ENCODE data around the gene FGFRL1. TPM values are rescaled to one million over a fixed set of nuclear protein-coding genes. Genes with fewer than 3 reads are reported as not detected.
A peak's percentile ranks its signal among the peaks of the same experiment; 100 is the strongest.

FGFRL1 gene
- total and polyA plus RNA-seq, 2 donors, result 1.7 to 6.2 TPM

DNA sequence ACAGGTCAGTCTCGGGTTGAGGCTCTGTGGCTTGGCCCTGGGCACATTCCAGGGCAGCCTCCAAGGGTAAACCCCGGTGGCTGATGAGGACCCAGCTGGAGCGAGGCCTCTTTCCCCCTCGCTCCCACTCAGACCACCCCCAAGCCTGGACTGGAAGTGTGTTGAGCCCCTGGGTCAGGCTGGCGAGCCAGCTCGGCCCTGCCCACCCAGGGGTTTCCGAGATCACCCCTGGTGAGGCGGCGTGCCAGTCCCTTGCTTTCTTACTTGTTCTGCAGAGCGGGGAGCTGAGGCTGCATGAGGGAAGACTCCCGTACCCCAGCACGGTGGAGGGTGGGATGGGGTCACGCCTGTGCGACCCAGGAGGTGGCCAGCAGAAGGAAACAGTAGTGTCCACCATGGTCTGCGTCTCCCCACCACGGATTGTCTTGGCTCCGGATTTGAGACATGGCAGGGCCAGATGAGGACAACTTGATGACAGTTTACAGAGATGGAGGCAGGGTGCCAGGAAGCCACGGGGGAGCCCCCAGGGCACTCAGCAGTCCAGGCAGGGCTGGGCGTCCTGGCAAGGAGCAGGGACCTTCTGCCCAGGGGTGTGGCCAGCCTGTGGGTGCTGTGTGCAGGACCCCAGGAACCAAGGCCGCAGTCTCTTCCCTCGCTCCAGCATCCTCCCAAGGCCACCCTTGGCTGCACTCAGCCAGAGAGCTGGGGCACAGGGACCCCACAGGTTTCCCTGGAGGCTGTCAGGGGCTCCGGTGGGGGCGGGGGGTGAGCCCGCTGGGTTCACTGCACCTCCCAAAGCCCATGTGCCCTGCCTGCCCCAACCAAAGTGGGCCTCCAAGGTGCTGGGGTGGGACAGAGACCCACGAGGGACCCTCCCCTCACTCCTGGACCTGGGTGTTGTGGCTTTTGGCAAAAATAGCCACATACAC lies 6.6 kb upstream of the FGFRL1 start:
- Histone ChIP-seq H3K4me1 (ENCODE audit: control insufficient read depth in 2 of 2, insufficient read depth in 2 of 2, low read length in 2 of 2) (peaks cover 10 to 13% of the 10 kb centered on the region in 2 donors), H3K27me3 (ENCODE audit: control insufficient read depth in 2 of 2, insufficient read depth in 1 of 2, low read length in 1 of 2) (peaks cover 74 to 92% of the 10 kb centered on the region in 2 donors), H3K27ac (ENCODE audit: low read depth in 1 of 2, low read length in 1 of 2) (no peak overlapping the region), H3K4me3 (ENCODE audit: low read length in 2 of 2) (no peak overlapping the region), H3K36me3 (ENCODE audit: control insufficient read depth in 2 of 2, insufficient read depth in 2 of 2, low read length in 1 of 2) (no peaks in the 10 kb centered on the region), H3K9me3 (ENCODE audit: control insufficient read depth in 2 of 2, insufficient read depth in 1 of 2, low read length in 1 of 2) (peaks cover 2% of the 10 kb centered on the region in 2 donors)
- 94% methylated on average over 25 of the region's 25 CpGs for WGBS
- DNase-seq (ENCODE audit: low read depth in 6 of 9, low spot score in 9 of 9), result no peak

- H3K27ac ChIP-seq (ENCODE audit: low read depth in 1 of 2, low read length in 1 of 2), result no peak overlapping the region
- DNase-seq (ENCODE audit: low read depth in 6 of 9, low spot score in 9 of 9), result no peak
- no peak overlapping the region for H3K4me3 ChIP-seq (ENCODE audit: low read length in 2 of 2)
- peaks cover 2 to 3% of the 10 kb centered on the region in 2 donors for H3K9me3 ChIP-seq (ENCODE audit: control insufficient read depth in 2 of 2, insufficient read depth in 1 of 2, low read length in 1 of 2)
- WGBS, result 93% methylated on average over 5 of the region's 5 CpGs
- H3K4me1 ChIP-seq (ENCODE audit: control insufficient read depth in 2 of 2, insufficient read depth in 2 of 2, low read length in 2 of 2), result peaks cover 20 to 24% of the 10 kb centered on the region in 2 donors
- no peaks in the 10 kb centered on the region for H3K36me3 ChIP-seq (ENCODE audit: control insufficient read depth in 2 of 2, insufficient read depth in 2 of 2, low read length in 1 of 2)
- peaks cover 71 to 85% of the 10 kb centered on the region in 2 donors for H3K27me3 ChIP-seq (ENCODE audit: control insufficient read depth in 2 of 2, insufficient read depth in 1 of 2, low read length in 1 of 2)
Observed at GRCh38 chr4:1006856-1007255, 4.6 kb upstream of the FGFRL1 start.

DNA sequence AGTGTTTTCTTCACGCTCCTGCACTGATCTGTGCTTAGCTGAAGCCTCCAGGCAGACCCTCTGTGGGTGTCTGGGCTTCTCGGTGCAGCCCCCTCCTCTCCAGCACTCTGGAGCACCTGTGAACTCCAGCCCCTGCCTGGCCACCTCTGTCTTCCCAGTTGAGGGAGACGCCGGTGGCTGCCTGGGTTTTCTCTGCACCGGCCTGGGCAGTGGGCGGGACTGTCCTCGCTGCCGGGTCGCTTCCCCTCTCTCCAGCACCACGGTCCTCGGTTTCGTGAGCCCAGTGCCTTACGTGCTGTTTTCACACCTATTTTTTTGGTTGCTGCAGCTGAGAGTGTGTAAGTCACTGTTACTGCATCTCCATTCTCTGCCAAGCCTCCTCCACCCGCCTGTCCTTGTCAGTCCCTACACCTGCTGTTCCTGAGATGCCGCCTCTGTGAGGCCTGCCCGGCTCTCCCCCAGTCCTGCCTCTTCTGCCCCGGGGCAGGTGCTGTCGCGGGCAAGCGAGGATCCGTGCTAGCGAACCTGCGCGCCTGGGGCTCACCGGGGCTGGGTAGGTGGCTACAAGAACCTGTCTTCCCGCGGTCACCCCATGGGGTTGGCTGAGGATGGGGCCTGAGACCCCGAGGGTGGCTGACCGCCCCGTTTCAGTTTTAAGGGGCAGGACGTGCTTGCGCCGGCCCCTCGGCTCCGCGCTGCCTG lies 2.4 kb upstream of the FGFRL1 start:
- Histone ChIP-seq H3K27ac (ENCODE audit: low read depth in 1 of 2, low read length in 1 of 2) (peak overlapping the region in 1 of 2 donors; percentile 18), H3K27me3 (ENCODE audit: control insufficient read depth in 2 of 2, insufficient read depth in 1 of 2, low read length in 1 of 2) (peaks cover 59 to 84% of the 10 kb centered on the region in 2 donors), H3K36me3 (ENCODE audit: control insufficient read depth in 2 of 2, insufficient read depth in 2 of 2, low read length in 1 of 2) (no peaks in the 10 kb centered on the region), H3K4me3 (ENCODE audit: low read length in 2 of 2) (peak overlapping the region; percentile 34 to 77), H3K9me3 (ENCODE audit: control insufficient read depth in 2 of 2, insufficient read depth in 1 of 2, low read length in 1 of 2) (peaks cover 2 to 3% of the 10 kb centered on the region in 2 donors), H3K4me1 (ENCODE audit: control insufficient read depth in 2 of 2, insufficient read depth in 2 of 2, low read length in 2 of 2) (peaks cover 23 to 26% of the 10 kb centered on the region in 2 donors)
- peak in 3 of 9 donors; percentile 9 to 34 (median 14) for DNase-seq (ENCODE audit: low read depth in 6 of 9, low spot score in 9 of 9)
- WGBS, result 5% methylated on average over 36 of the region's 36 CpGs

GRCh38 chr4:1009542-1010394 lies 1.7 kb upstream of the FGFRL1 start:
- peak overlapping the region; percentile 34 to 77 for H3K4me3 ChIP-seq (ENCODE audit: low read length in 2 of 2)
- H3K27ac ChIP-seq (ENCODE audit: low read depth in 1 of 2, low read length in 1 of 2), result peak overlapping the region in 1 of 2 donors; percentile 31
- peaks cover 23 to 26% of the 10 kb centered on the region in 2 donors for H3K4me1 ChIP-seq (ENCODE audit: control insufficient read depth in 2 of 2, insufficient read depth in 2 of 2, low read length in 2 of 2)
- DNase-seq (ENCODE audit: low read depth in 6 of 9, low spot score in 9 of 9), result peak in 4 of 9 donors; percentile 41 to 54 (median 46)
- WGBS, result under 1% methylated on average over 98 of the region's 109 CpGs
- peaks cover 51 to 82% of the 10 kb centered on the region in 2 donors for H3K27me3 ChIP-seq (ENCODE audit: control insufficient read depth in 2 of 2, insufficient read depth in 1 of 2, low read length in 1 of 2)
- peaks cover 2 to 3% of the 10 kb centered on the region in 2 donors for H3K9me3 ChIP-seq (ENCODE audit: control insufficient read depth in 2 of 2, insufficient read depth in 1 of 2, low read length in 1 of 2)
- no peaks in the 10 kb centered on the region for H3K36me3 ChIP-seq (ENCODE audit: control insufficient read depth in 2 of 2, insufficient read depth in 2 of 2, low read length in 1 of 2)

- Histone ChIP-seq H3K4me1 (ENCODE audit: control insufficient read depth in 2 of 2, insufficient read depth in 2 of 2, low read length in 2 of 2) (peaks cover 23 to 26% of the 10 kb centered on the region in 2 donors), H3K4me3 (ENCODE audit: low read length in 2 of 2) (peak overlapping the region in 1 of 2 donors; percentile 77), H3K36me3 (ENCODE audit: control insufficient read depth in 2 of 2, insufficient read depth in 2 of 2, low read length in 1 of 2) (no peaks in the 10 kb centered on the region), H3K27ac (ENCODE audit: low read depth in 1 of 2, low read length in 1 of 2) (peak overlapping the region in 1 of 2 donors; percentile 71), H3K27me3 (ENCODE audit: control insufficient read depth in 2 of 2, insufficient read depth in 1 of 2, low read length in 1 of 2) (peaks cover 44 to 81% of the 10 kb centered on the region in 2 donors), H3K9me3 (ENCODE audit: control insufficient read depth in 2 of 2, insufficient read depth in 1 of 2, low read length in 1 of 2) (peaks cover 2 to 3% of the 10 kb centered on the region in 2 donors)
- DNase-seq (ENCODE audit: low read depth in 6 of 9, low spot score in 9 of 9), result peak in 3 of 9 donors; percentile 14 to 52 (median 25)
- WGBS, result 3% methylated on average over 36 of the region's 36 CpGs
Observed at GRCh38 chr4:1010395-1011021, 918 bp upstream of the FGFRL1 start.

DNA sequence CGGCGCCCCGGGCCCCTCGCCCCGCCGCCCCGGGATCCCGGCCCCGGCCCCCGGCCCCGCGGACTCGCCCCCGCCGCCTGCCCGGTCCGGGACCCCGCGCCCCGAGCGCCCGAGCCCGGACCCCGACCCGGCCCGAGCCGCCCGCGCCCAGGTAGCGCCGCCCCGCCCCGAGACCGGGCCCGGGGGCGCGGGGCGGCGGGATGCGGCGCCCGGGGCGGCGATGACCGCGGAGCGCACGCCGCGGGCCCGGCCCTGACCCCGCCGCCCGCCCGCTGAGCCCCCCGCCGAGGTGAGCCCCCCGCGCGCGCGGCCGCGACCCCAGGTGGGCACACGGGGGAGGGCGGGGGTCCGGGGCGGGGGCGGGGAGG lies 224 bp downstream of the FGFRL1 start:
- peak overlapping the region in 1 of 2 donors; percentile 77 for H3K4me3 ChIP-seq (ENCODE audit: low read length in 2 of 2)
- H3K27me3 ChIP-seq (ENCODE audit: control insufficient read depth in 2 of 2, insufficient read depth in 1 of 2, low read length in 1 of 2), result peaks cover 44 to 76% of the 10 kb centered on the region in 2 donors
- no peak overlapping the region for H3K27ac ChIP-seq (ENCODE audit: low read depth in 1 of 2, low read length in 1 of 2)

DNA sequence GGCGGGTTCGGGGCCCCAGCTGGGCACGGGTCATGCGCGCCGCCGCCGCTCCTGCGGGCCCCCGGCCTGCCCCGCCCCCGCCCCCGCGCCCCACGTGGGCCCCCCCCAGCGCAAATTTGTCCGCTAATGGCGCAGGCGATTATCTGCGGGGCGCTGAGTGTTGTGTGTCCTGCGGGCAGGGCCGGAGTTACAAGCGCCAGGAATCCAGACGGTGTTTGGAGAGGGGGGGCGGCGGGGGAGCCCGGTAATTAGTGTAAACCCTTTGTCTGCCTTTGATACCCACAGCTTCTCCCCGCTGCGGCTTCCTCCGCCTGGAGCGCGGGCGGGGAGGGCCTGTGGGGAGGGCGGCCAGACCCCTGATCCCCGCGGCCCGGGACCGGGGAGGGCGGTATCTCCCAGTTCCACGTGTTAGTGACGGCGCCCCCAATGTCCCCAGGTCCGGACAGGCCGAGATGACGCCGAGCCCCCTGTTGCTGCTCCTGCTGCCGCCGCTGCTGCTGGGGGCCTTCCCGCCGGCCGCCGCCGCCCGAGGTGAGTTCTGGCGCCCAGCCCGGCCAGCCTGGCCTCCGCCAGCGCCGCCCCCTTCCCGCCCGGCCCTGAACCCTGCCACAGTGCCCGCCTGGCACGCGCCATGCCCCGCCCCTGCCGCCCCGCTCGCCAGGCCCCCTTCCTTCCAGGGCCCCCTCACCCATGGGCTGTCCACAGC lies 761 bp downstream of the FGFRL1 start:
- peaks cover 0 to 3% of the 10 kb centered on the region in 2 donors for H3K9me3 ChIP-seq (ENCODE audit: control insufficient read depth in 2 of 2, insufficient read depth in 1 of 2, low read length in 1 of 2)
- peak in 1 of 9 donors; percentile 23 for DNase-seq (ENCODE audit: low read depth in 6 of 9, low spot score in 9 of 9)
- no peaks in the 10 kb centered on the region for H3K36me3 ChIP-seq (ENCODE audit: control insufficient read depth in 2 of 2, insufficient read depth in 2 of 2, low read length in 1 of 2)
- peaks cover 42 to 71% of the 10 kb centered on the region in 2 donors for H3K27me3 ChIP-seq (ENCODE audit: control insufficient read depth in 2 of 2, insufficient read depth in 1 of 2, low read length in 1 of 2)
- peak overlapping the region; percentile 24 to 77 for H3K4me3 ChIP-seq (ENCODE audit: low read length in 2 of 2)
- peaks cover 23 to 26% of the 10 kb centered on the region in 2 donors for H3K4me1 ChIP-seq (ENCODE audit: control insufficient read depth in 2 of 2, insufficient read depth in 2 of 2, low read length in 2 of 2)
- no peak overlapping the region for H3K27ac ChIP-seq (ENCODE audit: low read depth in 1 of 2, low read length in 1 of 2)
- 1% methylated on average over 69 of the region's 69 CpGs for WGBS

More for the DNA sequence above, 224 bp downstream of the FGFRL1 start:
- Histone ChIP-seq H3K4me1 (ENCODE audit: control insufficient read depth in 2 of 2, insufficient read depth in 2 of 2, low read length in 2 of 2) (peaks cover 23 to 26% of the 10 kb centered on the region in 2 donors), H3K36me3 (ENCODE audit: control insufficient read depth in 2 of 2, insufficient read depth in 2 of 2, low read length in 1 of 2) (no peaks in the 10 kb centered on the region), H3K9me3 (ENCODE audit: control insufficient read depth in 2 of 2, insufficient read depth in 1 of 2, low read length in 1 of 2) (peaks cover 2 to 3% of the 10 kb centered on the region in 2 donors)
- 2% methylated on average over 69 of the region's 69 CpGs for WGBS
- no peak for DNase-seq (ENCODE audit: low read depth in 6 of 9, low spot score in 9 of 9)
